K562 (cell line): Measurements from ENCODE around the gene URGCP. TPM values are rescaled to one million over a fixed set of nuclear protein-coding genes. Genes with fewer than 3 reads are reported as not detected.

Experiments used
- EP400 ChIP-seq: fragments of 450-650 bp; IDR thresholded peaks from 2 replicates; pipeline ENCODE4 v1.6.1; 2017; ENCODE audit warnings: antibody characterized with exemption, mild to moderate bottlenecking, moderate library complexity
- MTA3 ChIP-seq: fragments of 450-650 bp; formaldehyde crosslinking; IDR thresholded peaks from 2 replicates; pipeline ENCODE4 v1.6.1; 2017; ENCODE audit warnings: mild to moderate bottlenecking, borderline replicate concordance
- polyA plus RNA-seq, 8 experiments: library from polyadenylated mRNA; depleted of rRNA in 4 of 8; stranded (reverse) in 5 of 8; unstranded in 3 of 8; fragments of >200 nt; fragmentation: Nextera tagmentation in 2 of 8; fragmentation: Illumina TruSeq in 1 of 8; extraction: Ambion mirVana in 2 of 8; extraction: Trizol in 1 of 8; gene quantifications; 2 replicates each; pipeline versions ENCODE4 v1.2.1 to v1.2.3, GENCODE V29; 2011 to 2014; ENCODE audit warnings: inconsistent platforms in 1 of 8, missing spikeins in 1 of 8
- total RNA-seq, 7 experiments: library from RNA; depleted of rRNA in 6 of 7; stranded (reverse); fragments of >200 nt in 6 of 7; fragmentation: Illumina TruSeq in 2 of 7; extraction: Trizol in 2 of 7; gene quantifications; 2 replicates each; pipeline versions ENCODE4 v1.2.1 to v1.2.3, GENCODE V29; 2011 to 2021; ENCODE audit warnings: low replicate concordance in 1 of 7
- TF ChIP-seq, protein P1 (sequence below): fragments of 450-650 bp; IDR thresholded peaks from 2 replicates; pipeline ENCODE4 v1.6.1; 2016; ENCODE audit warnings: low read depth

URGCP gene
- total and polyA plus RNA-seq, 9 of the 15 experiments (the other 6 are each of a cell fraction or from before 2014, with no cell fraction given), result 1.7 to 25.8 (median 12.5) TPM

DNA sequence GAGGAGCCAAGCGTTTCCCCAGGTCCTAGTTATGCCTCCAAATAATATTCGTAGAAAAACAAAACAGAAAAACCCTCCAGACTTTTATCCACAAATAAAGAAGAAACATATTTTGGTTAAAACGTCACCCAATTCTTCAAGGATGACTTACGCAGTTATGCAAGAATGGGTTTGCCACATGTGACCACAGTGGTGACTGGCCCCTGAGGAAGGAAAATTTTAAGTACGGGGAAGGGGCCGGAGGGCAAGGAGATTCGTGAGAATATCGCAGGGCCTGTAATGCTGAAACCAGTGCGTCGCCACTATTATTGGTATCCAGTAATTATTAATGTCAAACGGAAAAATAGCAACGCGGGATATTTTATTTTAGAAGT lies 36.5 kb downstream of the URGCP start (continued):
- TF ChIP-seq, protein P1, sequence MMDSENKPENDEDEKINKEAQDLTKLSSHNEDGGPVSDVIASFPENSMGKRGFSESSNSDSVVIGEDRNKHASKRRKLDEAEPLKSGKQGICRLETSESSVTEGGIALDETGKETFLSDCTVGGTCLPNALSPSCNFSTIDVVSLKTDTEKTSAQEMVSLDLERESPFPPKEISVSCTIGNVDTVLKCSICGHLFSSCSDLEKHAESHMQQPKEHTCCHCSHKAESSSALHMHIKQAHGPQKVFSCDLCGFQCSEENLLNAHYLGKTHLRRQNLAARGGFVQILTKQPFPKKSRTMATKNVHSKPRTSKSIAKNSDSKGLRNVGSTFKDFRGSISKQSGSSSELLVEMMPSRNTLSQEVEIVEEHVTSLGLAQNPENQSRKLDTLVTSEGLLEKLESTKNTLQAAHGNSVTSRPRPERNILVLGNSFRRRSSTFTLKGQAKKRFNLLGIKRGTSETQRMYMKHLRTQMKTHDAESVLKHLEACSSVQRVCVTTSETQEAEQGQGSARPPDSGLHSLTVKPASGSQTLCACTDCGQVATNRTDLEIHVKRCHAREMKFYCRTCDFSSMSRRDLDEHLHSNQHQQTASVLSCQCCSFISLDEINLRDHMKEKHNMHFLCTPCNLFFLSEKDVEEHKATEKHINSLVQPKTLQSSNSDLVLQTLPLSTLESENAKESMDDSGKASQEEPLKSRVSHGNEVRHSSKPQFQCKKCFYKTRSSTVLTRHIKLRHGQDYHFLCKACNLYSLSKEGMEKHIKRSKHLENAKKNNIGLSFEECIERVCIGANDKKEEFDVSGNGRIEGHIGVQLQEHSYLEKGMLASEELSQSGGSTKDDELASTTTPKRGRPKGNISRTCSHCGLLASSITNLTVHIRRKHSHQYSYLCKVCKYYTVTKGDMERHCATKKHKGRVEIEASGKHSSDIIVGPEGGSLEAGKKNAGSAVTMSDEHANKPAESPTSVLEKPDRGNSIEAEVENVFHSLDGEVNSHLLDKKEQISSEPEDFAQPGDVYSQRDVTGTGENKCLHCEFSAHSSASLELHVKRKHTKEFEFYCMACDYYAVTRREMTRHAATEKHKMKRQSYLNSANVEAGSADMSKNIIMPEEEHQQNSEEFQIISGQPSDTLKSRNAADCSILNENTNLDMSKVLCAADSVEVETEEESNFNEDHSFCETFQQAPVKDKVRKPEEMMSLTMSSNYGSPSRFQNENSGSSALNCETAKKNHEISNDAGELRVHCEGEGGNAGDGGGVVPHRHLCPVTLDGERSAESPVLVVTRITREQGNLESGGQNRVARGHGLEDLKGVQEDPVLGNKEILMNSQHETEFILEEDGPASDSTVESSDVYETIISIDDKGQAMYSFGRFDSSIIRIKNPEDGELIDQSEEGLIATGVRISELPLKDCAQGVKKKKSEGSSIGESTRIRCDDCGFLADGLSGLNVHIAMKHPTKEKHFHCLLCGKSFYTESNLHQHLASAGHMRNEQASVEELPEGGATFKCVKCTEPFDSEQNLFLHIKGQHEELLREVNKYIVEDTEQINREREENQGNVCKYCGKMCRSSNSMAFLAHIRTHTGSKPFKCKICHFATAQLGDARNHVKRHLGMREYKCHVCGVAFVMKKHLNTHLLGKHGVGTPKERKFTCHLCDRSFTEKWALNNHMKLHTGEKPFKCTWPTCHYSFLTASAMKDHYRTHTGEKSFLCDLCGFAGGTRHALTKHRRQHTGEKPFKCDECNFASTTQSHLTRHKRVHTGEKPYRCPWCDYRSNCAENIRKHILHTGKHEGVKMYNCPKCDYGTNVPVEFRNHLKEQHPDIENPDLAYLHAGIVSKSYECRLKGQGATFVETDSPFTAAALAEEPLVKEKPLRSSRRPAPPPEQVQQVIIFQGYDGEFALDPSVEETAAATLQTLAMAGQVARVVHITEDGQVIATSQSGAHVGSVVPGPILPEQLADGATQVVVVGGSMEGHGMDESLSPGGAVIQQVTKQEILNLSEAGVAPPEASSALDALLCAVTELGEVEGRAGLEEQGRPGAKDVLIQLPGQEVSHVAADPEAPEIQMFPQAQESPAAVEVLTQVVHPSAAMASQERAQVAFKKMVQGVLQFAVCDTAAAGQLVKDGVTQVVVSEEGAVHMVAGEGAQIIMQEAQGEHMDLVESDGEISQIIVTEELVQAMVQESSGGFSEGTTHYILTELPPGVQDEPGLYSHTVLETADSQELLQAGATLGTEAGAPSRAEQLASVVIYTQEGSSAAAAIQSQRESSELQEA, result no peak
- no peak for TF ChIP-seq MTA3
- TF ChIP-seq EP400, result peak; percentile 34; the same call in 1 of the 2 replicates
- TF ChIP-seq, all 486 proteins: peak for 19
